Breast epithelium (tissue), 3 donors: ENCODE results near the gene ARL5A.

Source experiments
- CTCF ChIP-seq, 3 donors: fragments of 450-650 bp; IDR thresholded peaks; one replicate each; pipeline ENCODE4 v1.5.1; 2016 to 2017; ENCODE audit warnings: antibody characterized with exemption in 3 of 3, mild to moderate bottlenecking in 3 of 3, moderate library complexity in 3 of 3
- POLR2A ChIP-seq: fragments of 450-650 bp; IDR thresholded peaks from one replicate; pipeline ENCODE4 v1.6.1; 2016; ENCODE audit warnings: antibody characterized with exemption, mild to moderate bottlenecking, moderate library complexity

- TF ChIP-seq CTCF (IDR thresholded peaks at IDR 0.05) (no peak), POLR2A (no peak)
Observed at GRCh38 chr2:151805961-151806360, 22.3 kb downstream of the ARL5A start.
